Endodermal cell (in vitro differentiated cells): Measurements from ENCODE around the gene UBE2E1. TPM values are rescaled to one million over a fixed set of nuclear protein-coding genes. Genes with fewer than 3 reads are reported as not detected.

Experiments used
- DNase-seq: peaks from one replicate; pipeline ENCODE4 v3.0.0-alpha.2; 2017
- H3K27ac ChIP-seq: 2 replicates; pipeline ENCODE4 v1.5.1; 2013; ENCODE audit warnings: mild to moderate bottlenecking, low read depth, low read length, moderate library complexity
- H3K27me3 ChIP-seq: 2 replicates; pipeline ENCODE4 v1.6.1; 2013; ENCODE audit warnings: mild to moderate bottlenecking, low read length, moderate library complexity; ENCODE audit not compliant: insufficient read depth, control insufficient read depth, poor library complexity, severe bottlenecking
- H3K36me3 ChIP-seq: 2 replicates; pipeline ENCODE4 v1.7.0; 2013; ENCODE audit warnings: mild to moderate bottlenecking, low read length, moderate library complexity; ENCODE audit not compliant: control insufficient read depth, insufficient read depth
- H3K4me1 ChIP-seq: one replicate; pipeline ENCODE4 v1.7.0; 2013; ENCODE audit warnings: low read length; ENCODE audit not compliant: control insufficient read depth, insufficient read depth
- H3K4me3 ChIP-seq: 2 replicates; pipeline ENCODE4 v1.5.1; 2013; ENCODE audit warnings: mild to moderate bottlenecking, low read length, moderate library complexity
- H3K9ac ChIP-seq: 2 replicates; pipeline ENCODE4 v1.6.1; 2013; ENCODE audit warnings: mild to moderate bottlenecking, low read length, moderate library complexity; ENCODE audit not compliant: poor library complexity, severe bottlenecking; ENCODE audit errors: extremely low read depth
- H3K9me3 ChIP-seq: 2 replicates; pipeline ENCODE4 v1.6.1; 2013; ENCODE audit warnings: mild to moderate bottlenecking, low read length, moderate library complexity; ENCODE audit not compliant: control insufficient read depth
- H3K27ac Mint-ChIP-seq: 2 replicates; pipeline ENCODE4 v1.8.0; 2020; ENCODE audit warnings: mixed read lengths
- H3K27me3 Mint-ChIP-seq: 2 replicates; pipeline ENCODE4 v1.8.0; 2021; ENCODE audit warnings: mild to moderate bottlenecking, mixed read lengths; ENCODE audit not compliant: insufficient read depth
- H3K36me3 Mint-ChIP-seq: 2 replicates; pipeline ENCODE4 v1.8.0; 2020; ENCODE audit warnings: low read depth, mixed read lengths
- H3K4me1 Mint-ChIP-seq: 2 replicates; pipeline ENCODE4 v1.8.0; 2020; ENCODE audit warnings: mixed read lengths
- H3K4me3 Mint-ChIP-seq: 2 replicates; pipeline ENCODE4 v1.8.0; 2020; ENCODE audit warnings: mild to moderate bottlenecking, moderate library complexity, mixed read lengths
- H3K9me3 Mint-ChIP-seq: 2 replicates; pipeline ENCODE4 v1.8.0; 2020; ENCODE audit warnings: mild to moderate bottlenecking, mixed read lengths
- CTCF ChIP-seq: fragments of 200-600 bp; sonication (generic); conservative IDR thresholded peaks from 2 replicates; pipeline ENCODE4 v1.5.0; 2021; ENCODE audit warnings: antibody characterized with exemption, mild to moderate bottlenecking
- WGBS, 2 experiments: methylation state at CpG; one replicate each; pipeline versions ENCODE4 v1.1.5 to v1.1.7; 2013; ENCODE audit warnings: missing lambda C conversion rate in 2 of 2, mixed read lengths in 1 of 2; ENCODE audit not compliant: insufficient coverage in 1 of 2, insufficient read length in 1 of 2; 5-methylcytosine and 5-hydroxymethylcytosine counted together
- total RNA-seq, 2 donors: library from RNA; stranded (reverse); fragmentation: NEBNext Ultra II Directional in 1 of 2; extraction: Animal tissue kit (Norgen Biotek cat#: 25700) in 1 of 2; gene quantifications; 2 replicates in 1 of 2; 3 replicates in 1 of 2; pipeline ENCODE4 v1.2.1, GENCODE V29; 2021

Gene UBE2E1
- total RNA-seq, 2 donors from 2014 or later = 112 to 120 TPM

- Histone ChIP-seq H3K27ac (no peak overlapping the region), H3K4me3 (peak overlapping the region; percentile 75), H3K36me3 (peaks cover 15% of the 10 kb centered on the region), H3K4me1 (peaks cover 7% of the 10 kb centered on the region), H3K9ac (no peak overlapping the region), H3K27me3 (no peaks in the 10 kb centered on the region), H3K9me3 (no peaks in the 10 kb centered on the region)
- Mint-ChIP-seq H3K4me1 (peaks cover 34% of the 10 kb centered on the region), H3K9me3 (no peaks in the 10 kb centered on the region), H3K27ac (no peak overlapping the region), H3K36me3 (peaks cover 13% of the 10 kb centered on the region), H3K4me3 (peak overlapping the region; percentile 91), H3K27me3 (peaks cover 3% of the 10 kb centered on the region)
- no peak for DNase-seq
- 81 to 93% methylated on average over 3 to 8 of the region's 8 CpGs for WGBS, 2 experiments
- no peak for TF ChIP-seq CTCF
Observed at GRCh38 chr3:23804441-23805209, 1.1 kb upstream of the UBE2E1 start.

DNA sequence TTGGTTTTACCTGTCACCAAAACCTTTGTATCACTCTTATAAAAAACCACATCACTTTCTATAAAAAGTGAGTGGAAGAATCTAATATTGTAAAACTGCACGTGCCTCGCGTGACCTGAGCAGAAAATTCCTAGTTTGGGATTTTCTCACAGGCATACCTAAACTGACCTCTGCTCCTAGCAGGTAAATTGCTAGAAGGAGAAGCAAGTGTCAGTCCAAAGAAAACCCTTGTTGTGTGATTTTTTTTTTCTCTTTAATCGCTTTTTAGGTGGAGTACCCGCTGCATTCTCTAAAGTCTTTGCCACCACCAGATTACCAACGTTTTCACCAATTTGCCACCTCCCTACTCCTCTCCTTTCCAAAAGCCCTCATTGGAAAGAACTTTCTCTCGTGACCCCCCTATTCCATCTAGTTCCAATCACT is 534 bp upstream of the UBE2E1 start:
- no peak overlapping the region for H3K9ac ChIP-seq

More for the DNA sequence above, 534 bp upstream of the UBE2E1 start:
- Mint-ChIP-seq H3K27ac (peak overlapping the region; percentile 23), H3K9me3 (no peaks in the 10 kb centered on the region), H3K4me3 (peak overlapping the region; percentile 91), H3K4me1 (peaks cover 39% of the 10 kb centered on the region), H3K27me3 (peaks cover 3% of the 10 kb centered on the region), H3K36me3 (peaks cover 13% of the 10 kb centered on the region)
- Histone ChIP-seq H3K27ac (peak overlapping the region; percentile 39), H3K9me3 (no peaks in the 10 kb centered on the region), H3K36me3 (peaks cover 15% of the 10 kb centered on the region), H3K27me3 (no peaks in the 10 kb centered on the region), H3K4me3 (peak overlapping the region; percentile 75), H3K4me1 (peaks cover 10% of the 10 kb centered on the region)
- 38 to 40% methylated on average over 2 to 7 of the region's 7 CpGs for WGBS, 2 experiments
- TF ChIP-seq CTCF = no peak
- no peak for DNase-seq
